Measurements from ENCODE around the gene LETM1.

LETM1 gene

GRCh38 chr4:1809754-1810502, 46.0 kb downstream of the LETM1 start:
- in situ Hi-C loops (cut with HindIII; ENCODE audit: low sequenced_read_pairs), result loop anchor here (5.0 kb wide), 1 partner anchor 47 kb away; the partner anchor contains the start of gene LETM1

- in situ Hi-C loops (cut with HindIII; ENCODE audit: low sequenced_read_pairs), result no loop called here
Measured at GRCh38 chr4:1808851-1809753, 46.9 kb downstream of the LETM1 start.

GRCh38 chr4:1808396-1808795, 47.6 kb downstream of the LETM1 start:
- in situ Hi-C loops (cut with HindIII; ENCODE audit: low sequenced_read_pairs), result no loop called here

GRCh38 chr4:1807332-1807777, 48.6 kb downstream of the LETM1 start:
- in situ Hi-C loops (cut with HindIII; ENCODE audit: low sequenced_read_pairs), result no loop called here

- in situ Hi-C loops (cut with HindIII; ENCODE audit: low sequenced_read_pairs), result no loop called here
Measured at GRCh38 chr4:1806596-1807331, 49.2 kb downstream of the LETM1 start.

GRCh38 chr4:1806223-1806564, 49.8 kb downstream of the LETM1 start:
- in situ Hi-C loops (cut with HindIII; ENCODE audit: low sequenced_read_pairs), result no loop called here

GRCh38 chr4:1805493-1806222, 50.3 kb downstream of the LETM1 start:
- in situ Hi-C loops (cut with HindIII; ENCODE audit: low sequenced_read_pairs), result no loop called here

- in situ Hi-C loops (cut with HindIII; ENCODE audit: low sequenced_read_pairs), result no loop called here
Measured at GRCh38 chr4:1804638-1805492, 51.1 kb downstream of the LETM1 start.

GRCh38 chr4:1803523-1804423, 52.2 kb downstream of the LETM1 start:
- in situ Hi-C loops (cut with HindIII; ENCODE audit: low sequenced_read_pairs), result no loop called here

- in situ Hi-C loops (cut with HindIII; ENCODE audit: low sequenced_read_pairs), result no loop called here
Measured at GRCh38 chr4:1802720-1803522, 53.0 kb downstream of the LETM1 start.

- in situ Hi-C loops (cut with HindIII; ENCODE audit: low sequenced_read_pairs), result no loop called here
Measured at GRCh38 chr4:1802151-1802715, 53.7 kb downstream of the LETM1 start.

GRCh38 chr4:1801286-1801958, 54.5 kb downstream of the LETM1 start:
- in situ Hi-C loops (cut with HindIII; ENCODE audit: low sequenced_read_pairs), result no loop called here

- in situ Hi-C loops (cut with HindIII; ENCODE audit: low sequenced_read_pairs), result no loop called here
Measured at GRCh38 chr4:1800805-1801204, 55.2 kb downstream of the LETM1 start.

GRCh38 chr4:1799387-1800375, 56.3 kb downstream of the LETM1 start:
- in situ Hi-C loops (cut with HindIII; ENCODE audit: low sequenced_read_pairs), result no loop called here

- in situ Hi-C loops (cut with HindIII; ENCODE audit: low sequenced_read_pairs), result no loop called here
Measured at GRCh38 chr4:1798580-1799386, 57.2 kb downstream of the LETM1 start.
